Parietal lobe (tissue), 1 donor: ENCODE results near the gene IKZF2. TPM values are rescaled to one million over a fixed set of nuclear protein-coding genes. Genes with fewer than 3 reads are reported as not detected.

Source experiments
- total RNA-seq: library from RNA; depleted of rRNA; stranded (reverse); fragments of >200 nt; gene quantifications from one replicate; pipeline ENCODE4 v1.2.3, GENCODE V29; 2014

The IKZF2 gene
- total RNA-seq: 19.7 TPM

DNA sequence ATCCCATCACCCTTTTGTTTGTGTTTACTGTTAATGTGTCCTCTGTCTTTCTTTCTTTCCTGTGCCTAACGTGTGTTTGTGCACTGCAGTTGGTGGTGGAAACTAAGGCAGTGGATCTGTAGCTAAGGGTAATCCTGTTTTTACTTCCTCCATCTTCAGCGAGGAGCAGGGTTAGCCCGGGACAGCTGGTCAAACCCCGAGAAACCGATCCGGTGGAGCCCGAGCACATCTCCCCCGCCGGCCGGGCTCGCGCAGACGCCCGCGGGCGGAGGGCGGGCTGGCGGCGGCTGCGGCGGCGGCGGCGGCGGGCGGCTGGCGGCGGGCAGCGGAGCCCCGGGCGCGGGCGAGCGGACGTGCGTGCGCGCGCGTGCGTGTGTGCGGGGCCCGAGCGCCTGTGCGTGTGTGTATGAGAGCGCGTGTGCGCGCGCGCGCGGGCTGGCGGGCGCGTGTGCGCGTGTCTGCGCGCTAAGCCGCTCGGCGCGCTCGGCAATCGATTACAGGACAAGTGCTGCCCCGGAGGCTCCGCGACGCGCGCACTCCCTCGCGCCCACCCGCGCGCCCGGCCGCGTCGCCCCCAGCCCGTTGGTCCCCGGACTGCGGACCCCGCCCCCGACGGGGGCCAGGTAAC is at the start of gene IKZF2:
TSS of gene IKZF2 (minus strand) at position 176 of the 628 bp plus-strand sequence. CDS start 2,983 bp downstream, outside the sequence.

Other genes starting within 250 kb of the IKZF2 start
- 74.2 TPM for gene SPAG16, start 132.9 kb upstream of the IKZF2 start, total RNA-seq